GM19239 (cell line): ENCODE measurements around the gene GARIN3.
A peak's percentile ranks its signal among the peaks of the same experiment; 100 is the strongest.
"Not testable (repeated sequence)": the region's sequence is repeated elsewhere in the genome, so short reads cannot be mapped to it uniquely, and the experiment has no call there.

Source experiments
- DNase-seq: peaks from one replicate; pipeline ENCODE4 v3.0.0; 2011; ENCODE audit warnings: low spot score; ENCODE audit not compliant: insufficient read length
- FAIRE-seq: peaks from 2 replicates; lab custom pipeline; 2011; peaks lifted over from hg19 to GRCh38; lab: Jason Lieb, UNC

Gene GARIN3

DNA sequence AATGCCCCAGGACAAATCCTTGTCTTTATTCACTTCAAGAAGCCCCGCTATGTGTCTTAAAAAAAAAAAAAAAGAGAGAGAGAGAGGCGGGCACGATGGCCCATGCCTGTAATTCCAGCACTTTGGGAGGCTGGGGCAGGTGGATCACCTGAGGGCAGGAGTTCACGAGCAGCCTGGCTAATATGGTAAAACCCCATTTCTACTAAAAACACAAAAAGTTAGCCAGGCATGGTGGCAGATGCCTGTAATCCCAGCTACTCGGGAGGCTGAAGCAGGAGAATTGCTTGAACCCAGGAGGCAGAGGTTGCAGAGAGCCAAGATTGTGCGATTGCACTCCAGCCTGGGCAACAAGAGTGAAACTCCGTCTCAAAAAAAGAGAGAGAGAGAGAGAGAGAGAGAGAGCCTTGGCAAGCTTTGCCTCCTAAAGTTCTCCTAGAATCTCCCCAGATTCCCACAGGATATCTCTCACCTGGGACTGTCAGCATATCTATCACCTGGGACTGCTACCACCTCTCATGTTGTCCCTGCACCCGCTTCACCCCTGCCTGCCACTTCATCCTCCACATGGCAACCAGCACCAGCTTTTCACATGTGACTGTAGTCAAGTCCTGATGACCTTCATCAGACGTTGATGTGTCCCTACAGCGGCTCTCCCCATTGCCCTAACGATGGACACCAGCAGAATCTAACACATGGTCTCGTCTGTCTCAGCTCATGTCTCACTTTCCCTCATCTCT lies 20.4 kb upstream of the GARIN3 start:
- no peak for DNase-seq
- FAIRE-seq: no peak

DNA sequence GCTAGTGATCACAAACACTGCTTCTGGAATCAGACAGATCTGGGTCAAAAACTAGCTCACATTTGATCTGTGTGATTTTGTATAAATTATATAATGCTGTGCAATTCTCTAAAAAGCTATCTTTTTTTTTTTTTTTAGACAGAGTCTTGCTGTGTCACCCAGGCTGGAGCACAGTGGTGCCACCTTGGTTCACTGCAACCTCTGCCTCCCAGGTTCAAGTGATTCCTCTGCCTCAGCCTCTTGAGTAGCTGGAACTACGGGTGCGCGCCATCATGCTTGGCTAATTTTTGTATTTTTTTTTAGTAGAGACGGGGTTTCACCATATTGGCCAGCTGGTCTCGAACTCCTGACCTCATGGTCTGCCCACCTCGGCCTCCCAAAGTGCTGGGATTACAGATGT lies 19.1 kb upstream of the GARIN3 start:
- not testable (repeated sequence) for FAIRE-seq, DNase-seq

DNA sequence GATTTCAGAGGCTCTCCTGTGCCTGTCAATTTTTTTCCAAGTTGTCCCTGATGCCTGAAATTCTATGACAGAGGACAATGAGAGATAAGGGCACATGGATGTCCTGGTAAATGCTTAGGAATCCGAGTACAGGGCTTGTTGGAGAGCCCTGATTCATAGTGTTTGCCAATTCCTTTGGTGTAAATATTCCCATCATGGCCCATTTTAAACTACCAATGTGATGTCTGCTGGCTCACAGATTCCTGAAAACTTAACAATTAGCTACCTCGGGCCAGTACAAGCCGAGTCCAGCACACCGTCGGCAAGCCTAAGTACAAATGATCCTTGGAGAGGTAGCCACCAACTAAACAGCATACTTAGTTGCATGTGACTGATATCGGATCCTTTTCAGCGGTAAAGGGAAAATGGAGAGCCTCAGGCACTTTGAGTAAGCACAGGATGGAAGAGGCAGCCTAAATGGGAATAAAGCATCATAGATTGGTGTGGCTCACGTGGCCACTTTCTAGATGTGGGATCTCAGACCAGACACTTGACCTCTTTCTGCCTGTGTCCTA lies 18.1 kb upstream of the GARIN3 start:
- FAIRE-seq (no peak), DNase-seq (no peak)

DNA sequence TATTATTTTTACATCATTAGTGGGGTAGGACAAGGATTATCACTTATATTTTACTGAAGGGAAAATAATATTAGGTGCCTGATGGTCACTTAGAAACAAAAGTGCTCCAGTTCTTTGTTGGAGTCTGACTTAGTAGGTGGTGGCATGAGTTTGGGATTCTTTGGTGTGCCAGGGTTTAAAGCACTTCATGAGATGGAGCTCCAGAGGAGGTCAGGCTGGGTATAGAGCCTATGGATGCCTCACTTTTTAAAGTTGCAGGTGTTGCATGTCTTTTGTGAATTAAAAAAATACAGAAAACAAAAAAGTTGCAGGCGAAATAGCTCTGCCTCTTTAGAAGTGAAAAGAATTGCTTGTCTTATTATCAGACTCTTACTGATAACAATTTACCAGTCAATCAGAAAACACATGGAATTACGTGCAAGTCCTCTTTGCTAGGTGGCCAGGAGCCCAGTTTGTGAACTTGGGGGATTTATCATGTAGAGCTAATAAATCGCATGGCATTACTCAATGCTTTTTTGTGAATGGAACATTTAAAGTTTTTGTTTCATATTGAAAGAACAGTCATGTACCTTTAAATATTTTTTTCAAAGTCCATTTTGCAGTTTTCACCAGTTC lies 16.2 kb upstream of the GARIN3 start:
- DNase-seq (no peak), FAIRE-seq (no peak)

DNA sequence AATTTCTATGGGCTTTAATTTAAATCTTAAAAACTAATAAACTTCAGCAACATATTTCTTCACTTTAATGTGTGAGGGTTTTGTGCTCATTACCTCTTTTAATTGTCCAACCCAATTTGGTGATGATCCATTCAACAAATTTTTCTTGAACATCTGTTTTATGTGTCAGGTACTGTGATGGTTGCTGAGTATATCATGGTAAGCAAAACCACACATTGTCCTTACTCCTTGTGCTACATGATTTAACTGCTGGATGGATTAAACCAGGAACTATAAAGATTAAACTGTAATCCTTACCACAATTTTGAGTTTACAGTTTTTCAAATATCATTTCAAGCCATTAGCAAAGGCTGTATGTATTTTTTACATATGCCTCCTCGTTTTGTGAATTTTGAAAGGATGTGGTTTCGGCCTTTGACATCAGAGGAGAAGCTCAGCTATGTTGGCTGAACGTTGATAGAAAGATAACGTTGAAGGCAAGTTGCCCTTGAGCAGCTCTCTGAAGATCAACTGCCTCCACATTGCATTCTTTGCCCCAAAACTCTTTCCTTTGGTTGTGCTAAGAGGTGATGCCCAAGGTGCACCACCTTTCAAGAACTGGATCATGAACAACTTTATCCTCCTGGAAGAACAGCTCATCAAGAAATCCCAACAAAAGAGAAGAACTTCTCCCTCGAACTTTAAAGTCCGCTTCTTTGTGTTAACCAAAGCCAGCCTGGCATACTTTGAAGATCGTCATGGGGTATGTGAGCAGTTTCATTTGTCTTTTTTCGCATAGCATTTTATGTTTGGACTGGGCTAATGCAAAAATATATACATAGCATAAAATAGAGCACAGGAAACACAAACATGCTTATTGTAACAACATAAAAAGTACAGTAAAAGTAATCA lies 14.6 kb upstream of the GARIN3 start, which contains the start of gene ITK:
ITK (plus strand) TSS at position 467 of the 891 bp plus-strand sequence; CDS start at position 605, 138 bp downstream.
- FAIRE-seq: no peak

DNA sequence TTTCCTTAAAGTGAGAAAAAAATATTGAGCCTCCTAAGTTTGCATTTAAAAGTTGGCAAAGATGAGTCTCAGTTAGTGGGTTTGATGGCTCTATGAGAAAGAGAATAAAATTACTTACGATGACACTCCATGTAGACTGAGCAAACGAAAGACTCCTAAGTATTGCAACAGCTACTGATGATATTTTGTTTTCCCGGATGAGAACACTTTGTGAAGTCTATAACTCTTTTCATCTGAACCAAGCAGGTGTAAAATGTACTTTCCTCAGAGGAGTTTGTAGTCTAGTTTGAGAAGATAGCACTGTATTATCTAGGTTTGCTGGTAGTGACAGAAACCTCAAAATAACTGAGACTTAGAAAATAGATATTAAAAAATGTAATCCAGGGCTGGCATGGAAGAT lies 12.9 kb upstream of the GARIN3 start:
- peak; percentile 52 for FAIRE-seq
- DNase-seq: no peak

More for the DNA sequence above, 14.6 kb upstream of the GARIN3 start, which contains the start of gene ITK:
- DNase-seq: no peak

DNA sequence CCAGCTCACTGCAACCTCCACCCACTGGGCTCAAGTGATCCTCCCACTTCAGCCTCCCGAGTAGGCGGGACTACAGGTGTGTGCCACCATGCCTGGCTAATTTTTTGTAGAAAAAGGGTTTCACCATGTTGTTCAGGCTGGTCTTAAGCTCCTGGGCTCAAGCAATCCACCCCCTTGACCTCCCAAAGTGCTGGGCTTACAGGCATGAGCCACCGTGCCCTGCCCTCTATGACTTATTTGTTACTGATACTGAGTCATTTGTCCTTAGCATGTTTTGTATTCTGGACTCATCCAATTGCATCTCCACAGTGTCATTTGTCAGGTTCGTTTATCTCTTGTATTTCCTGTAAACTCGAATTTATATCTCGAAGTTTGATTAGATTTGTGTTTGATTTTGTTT lies 11.9 kb upstream of the GARIN3 start:
- DNase-seq (no peak), FAIRE-seq (no peak)

DNA sequence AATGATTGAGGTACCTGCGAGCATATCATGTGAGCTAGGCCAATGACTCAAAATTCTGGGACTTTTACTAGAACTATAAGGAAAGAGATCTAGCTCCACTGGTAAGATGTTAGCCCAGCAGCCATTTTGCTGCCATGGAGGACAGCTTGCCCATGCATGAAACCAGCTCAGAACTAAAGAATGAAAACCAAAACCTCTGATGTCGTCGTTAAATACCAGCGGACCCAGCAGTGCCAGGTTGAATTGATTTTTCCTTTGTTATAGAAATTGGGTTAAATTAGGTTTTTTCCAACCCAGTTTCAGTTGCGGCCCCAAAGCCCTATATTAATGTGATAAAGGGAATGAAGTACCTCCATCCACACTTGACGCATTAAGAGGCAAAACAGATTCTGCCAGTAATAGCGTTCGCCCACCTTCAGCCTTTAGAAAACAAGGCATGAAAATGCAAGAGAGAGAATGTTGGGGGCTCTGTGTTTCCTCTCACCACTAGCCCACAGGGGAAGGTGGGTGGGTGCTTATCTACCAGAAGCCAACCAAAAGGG lies 9.1 kb upstream of the GARIN3 start:
- FAIRE-seq (no peak), DNase-seq (no peak)

DNA sequence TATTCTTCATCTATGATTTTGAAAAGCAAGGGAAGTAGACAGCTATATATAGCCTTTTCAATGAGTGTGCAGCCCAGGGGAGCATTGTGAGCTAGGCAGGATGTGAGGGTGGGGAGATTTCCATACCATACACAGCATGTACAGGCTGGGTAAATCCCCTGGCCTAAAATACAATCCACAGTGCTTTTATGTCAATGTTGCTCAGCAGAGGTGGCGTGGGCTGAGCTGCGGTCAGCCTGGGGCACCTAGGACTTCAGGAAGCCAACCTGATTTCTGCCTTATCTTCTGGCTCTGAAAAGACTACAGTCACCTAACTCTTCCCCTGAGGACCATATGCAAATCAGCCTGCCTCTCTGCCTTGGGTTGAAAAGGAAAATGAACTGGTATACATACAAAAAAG lies 6.3 kb upstream of the GARIN3 start:
- FAIRE-seq (peak; percentile 95), DNase-seq (peak; percentile 54)

DNA sequence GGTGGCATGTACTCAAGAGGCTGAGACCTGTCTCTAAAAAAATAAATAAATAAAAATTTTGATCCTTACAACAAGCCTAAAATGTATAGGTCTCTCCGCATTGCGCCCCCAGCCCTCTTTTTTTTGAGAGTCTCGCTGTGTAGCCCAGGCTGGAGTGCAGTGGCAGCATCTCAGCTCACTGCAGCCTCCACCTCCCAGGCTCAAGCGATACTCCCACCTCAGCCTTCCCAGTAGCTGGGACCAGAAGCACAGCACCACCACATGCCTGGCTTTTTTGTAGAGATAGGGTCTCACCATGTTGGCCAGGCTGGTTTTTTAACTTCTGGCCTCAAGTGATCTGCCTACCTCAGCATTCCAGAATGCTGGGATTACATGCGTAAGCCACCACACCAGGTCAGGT lies 2.2 kb upstream of the GARIN3 start:
- FAIRE-seq: no peak
- no peak for DNase-seq

DNA sequence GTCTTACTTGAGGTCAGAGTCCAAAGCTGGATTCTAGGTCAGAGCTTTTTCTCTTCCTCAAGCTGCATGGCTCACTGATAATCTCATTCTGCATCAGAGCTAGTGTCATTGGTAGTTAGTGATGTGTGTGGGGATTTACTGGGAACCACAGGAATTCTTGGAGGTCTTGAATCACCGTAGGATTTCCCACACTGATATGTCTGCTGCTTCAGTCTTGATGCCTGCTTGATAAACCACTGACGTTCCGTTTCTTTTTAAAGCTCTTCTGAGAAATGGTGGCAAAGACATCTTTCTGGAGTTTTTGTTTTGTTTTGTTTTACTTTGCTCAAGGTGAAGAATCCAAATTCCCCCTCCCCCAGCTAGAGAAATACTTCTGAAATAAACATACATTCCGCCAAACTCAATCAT lies 1.2 kb upstream of the GARIN3 start:
- FAIRE-seq: peak; percentile 75
- DNase-seq: no peak

DNA sequence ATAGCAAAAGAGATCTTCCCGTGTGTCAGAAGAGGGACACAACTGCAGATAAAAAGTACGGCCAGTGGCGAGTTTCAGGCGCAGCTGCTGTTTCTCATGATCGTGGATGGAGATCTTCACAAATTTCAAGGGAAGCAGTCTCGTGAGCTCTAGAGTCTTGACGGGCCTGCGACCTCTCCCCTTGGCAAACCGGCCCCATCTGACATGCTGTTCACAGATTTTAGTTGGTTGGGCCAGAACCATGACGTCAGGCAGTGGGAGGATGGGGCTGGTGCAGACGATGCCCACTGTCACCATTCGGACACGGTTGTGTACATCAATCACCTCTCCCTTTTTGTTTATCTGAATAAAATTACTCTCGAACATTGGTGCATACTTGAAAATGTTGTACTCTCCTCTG lies 396 bp downstream of the GARIN3 start:
- DNase-seq (no peak), FAIRE-seq (no peak)

DNA sequence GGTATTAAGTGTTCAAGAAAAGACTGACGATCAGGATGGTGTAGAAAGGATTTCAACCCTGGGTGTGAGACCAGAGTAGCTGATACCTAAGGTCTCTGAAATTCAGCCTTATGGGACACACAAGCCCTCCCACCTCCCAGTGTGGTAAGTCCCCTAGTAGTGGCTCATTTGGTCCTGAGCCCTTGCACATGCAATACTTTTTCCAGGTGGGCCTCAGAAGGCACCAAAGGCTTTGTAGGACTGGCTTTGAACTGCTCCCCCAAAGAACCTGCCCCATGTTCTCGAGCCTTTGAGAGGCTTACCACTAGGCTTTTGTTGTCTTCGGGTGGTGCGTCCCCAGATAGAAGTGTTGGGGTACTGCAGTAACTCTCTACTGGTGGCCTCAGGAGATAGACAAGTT lies 803 bp downstream of the GARIN3 start:
- DNase-seq (no peak), FAIRE-seq (no peak)

DNA sequence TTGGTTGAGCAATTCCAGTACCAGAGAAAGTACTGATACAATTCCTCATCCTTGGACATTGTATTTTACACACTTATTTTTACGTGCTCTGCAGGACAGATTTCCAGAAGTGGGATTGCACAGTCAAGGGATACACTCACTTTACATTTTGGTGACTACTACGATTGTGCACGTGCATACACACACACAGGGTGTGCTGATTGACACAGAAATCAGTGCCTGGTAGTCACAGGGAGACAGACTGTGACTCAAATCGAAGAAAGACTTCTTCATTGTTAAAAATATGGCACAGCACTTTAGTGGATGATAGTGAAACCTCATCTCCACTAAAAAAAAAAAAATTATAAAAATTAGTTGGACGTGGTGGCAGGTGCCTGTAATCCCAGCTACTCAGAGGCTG lies 1.5 kb downstream of the GARIN3 start:
- FAIRE-seq (no peak), DNase-seq (no peak)

DNA sequence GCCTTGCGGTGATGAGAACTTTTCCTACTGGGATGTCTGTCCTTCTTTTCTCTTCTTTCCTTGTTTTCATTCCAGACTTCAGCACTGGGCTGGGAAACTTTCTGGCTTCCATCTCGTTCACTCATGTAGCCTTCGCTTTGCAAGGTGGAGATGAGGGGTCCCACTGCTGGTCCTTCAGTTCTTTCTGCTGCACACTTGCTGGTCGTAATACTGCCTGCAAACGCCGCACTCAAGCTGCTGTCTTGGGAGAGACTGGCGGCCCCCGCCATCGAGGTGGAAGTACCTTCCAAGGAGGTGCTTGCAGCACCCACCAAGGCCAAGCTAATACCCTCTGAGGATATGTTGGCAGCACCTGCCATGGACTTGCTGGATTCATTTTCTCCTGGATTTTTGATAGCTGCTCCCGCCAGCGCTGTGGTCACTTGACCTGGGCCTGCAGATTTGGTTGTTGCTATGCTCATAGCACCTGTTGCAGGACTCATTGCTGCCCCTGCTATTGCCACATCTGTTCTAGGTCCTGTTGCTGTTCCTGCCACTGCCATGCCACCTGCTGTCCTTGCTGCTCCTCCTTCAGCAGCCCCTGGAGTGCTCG lies 3.0 kb downstream of the GARIN3 start:
- DNase-seq (no peak), FAIRE-seq (no peak)

DNA sequence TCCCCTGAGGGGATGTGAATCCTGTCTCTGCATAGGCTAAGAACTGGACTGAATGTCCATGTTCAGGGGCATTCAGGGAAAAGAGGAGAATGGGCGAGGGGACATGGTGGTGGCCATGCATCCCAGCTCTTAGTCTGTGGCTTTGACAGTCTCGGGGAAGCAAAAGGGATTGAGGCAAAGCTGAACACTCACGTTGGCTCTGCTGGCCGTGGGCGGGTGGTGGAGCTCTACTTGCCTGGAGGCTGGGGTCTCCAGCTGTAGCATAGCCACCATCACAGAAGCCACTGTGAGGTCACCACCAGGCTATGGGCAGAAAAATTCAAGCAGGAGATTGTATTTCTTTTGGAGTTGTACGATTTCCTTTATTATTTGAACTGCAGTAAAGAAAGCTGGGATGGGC lies 4.1 kb downstream of the GARIN3 start:
- DNase-seq: no peak
- FAIRE-seq: no peak

DNA sequence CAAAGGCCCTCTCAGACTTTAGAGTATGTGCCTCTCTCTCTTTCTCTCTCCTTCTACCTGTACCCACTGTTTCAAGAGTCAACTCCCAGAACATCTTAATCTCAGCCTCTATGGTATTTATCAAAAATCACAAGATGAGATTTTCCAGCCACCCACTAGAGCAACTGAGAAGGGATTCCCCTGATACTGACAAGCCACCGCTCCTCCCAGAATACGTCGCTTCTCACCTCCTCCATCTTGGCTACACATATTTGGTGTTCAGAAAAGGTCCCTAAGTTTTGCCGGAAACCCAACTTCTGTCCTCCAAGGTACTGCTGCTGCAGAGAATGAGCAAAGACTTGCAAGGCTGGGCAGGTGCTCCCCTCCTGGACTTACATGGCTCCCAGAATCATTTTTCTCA lies 6.1 kb downstream of the GARIN3 start:
- DNase-seq (no peak), FAIRE-seq (no peak)

DNA sequence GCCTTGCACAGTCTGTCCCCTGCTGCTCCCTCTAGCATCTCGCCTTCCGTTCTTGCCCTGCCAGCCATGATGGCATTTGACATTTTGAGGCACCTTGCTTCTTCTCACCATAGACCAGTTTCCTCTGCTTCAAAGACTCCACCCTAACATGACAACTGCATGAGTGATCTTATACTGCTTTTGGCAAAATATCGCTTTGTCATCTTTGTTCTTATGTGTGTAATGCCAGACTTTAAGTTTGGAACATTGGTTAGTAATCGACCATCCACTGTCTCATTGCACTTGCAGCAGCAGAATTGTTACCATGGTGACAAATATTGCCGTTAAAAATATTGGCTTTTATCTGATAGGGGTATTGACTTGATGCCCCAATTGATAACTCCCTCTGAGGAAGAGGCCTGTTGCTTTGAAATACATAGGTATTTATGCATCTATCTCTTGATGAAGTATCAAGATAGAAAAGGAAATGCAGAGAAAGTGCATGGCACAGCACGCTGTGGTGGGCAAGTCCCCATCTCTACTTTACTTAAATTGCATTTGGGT lies 6.8 kb downstream of the GARIN3 start:
- no peak for FAIRE-seq
- no peak for DNase-seq

DNA sequence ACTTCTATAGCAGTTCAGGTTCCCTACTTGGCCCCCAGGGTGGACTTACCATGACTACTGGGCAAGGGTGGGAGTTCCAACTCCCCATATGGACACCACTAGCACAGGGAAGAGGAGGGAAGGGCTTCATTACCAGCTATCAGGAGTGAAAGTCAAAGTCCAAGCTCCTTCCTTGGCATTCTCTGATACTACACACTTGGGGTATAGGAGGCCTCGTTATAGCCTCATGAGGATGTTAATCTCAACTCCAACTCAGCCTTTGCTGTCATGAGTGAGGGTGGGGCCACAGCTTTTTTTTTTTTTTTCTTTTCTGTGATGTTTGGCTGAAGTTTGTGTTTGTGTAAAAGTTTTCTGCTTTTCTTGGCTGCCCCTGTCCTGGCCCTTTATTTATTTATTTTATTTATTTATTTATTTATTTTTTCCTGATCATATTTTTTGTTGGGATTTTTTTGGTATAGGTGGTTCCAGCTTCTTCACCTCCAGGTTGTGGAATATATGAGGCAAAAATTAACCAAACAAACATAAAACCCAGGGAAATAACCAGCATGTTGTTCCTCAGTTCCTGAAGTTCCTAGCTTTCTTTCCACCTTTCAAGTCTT lies 8.7 kb downstream of the GARIN3 start:
- DNase-seq (no peak), FAIRE-seq (no peak)
